ENCODE results near the gene CENPM.
A peak's percentile ranks its signal among the peaks of the same experiment; 100 is the strongest.

The CENPM gene

DNA sequence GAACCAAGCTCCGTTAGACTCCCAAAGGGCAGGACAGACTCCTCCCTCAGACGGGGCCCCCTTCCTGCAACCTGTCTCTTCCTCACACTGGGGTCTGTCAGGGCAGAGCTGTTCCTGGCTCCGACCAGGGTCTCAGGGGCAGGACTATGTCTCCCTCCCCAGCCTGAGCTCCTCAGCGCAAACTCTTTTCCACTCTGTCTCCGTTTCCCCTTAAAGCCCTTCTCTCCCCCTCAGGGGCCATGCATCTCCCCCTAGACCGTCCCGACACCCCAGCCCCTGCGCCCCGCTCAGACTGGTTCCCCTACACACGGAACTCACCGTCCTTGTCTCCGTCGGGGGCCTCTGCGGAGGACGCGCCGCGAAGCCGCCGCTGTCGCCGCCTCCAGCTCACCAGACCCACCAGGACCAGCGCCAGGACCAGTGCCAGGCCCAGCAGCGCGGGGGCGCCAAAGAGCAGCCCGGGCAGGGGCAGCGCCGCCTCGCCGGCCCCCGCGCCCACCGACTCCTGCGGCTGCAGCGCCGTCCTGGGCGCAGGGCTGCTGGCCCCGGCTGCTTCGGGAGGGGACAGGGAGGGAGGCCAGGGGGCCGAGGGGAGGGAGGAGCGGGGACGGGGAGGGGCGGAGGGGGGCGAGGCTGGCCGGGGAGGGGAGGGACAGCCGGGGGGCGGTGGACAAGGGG, 21.0 kb downstream of the CENPM start:
- POLR2A ChIA-PET = interaction anchor here (0.9 to 2.0 kb wide), 3 partner anchors 8 to 14 kb away, joined by 3 to 5 read pairs (median 5); no protein-coding TSS in a partner anchor

DNA sequence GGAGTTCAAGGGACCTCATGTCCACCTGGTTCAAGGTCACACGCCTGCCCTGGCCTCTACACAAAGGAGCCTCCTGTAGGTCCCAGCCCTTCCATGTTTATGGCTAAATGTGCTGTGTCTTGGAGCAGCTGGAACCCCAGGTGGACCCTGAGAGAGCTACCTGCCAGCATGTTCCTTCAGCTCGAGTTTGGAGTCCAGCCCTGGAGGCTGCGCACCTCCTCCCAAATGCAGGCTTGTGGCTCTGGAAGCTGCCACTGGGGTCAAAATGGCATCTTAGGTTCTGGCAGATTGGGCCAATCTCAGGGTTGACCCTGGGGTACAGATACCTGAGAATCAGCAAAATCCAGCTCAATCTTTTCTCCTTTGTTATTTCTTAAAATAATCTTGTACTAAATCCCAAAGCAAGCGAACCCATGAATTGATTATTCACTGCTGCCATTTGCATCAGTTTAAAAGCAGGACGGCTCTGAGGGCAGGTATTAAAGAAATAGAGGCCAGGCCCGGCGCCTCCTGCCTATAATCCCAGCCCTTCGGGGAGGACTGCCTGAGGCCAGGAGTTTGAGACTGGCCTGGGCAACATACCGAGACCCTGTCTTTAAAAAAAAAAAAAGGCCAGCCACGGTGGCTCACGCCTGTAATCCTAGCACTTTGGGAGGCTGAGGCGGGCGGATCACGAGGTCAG, 23.2 kb downstream of the CENPM start:
- no peak overlapping the region for H3K4me3 ChIP-seq (ENCODE audit: control insufficient read depth in 1 of 7, extremely low read depth in 1 of 7, insufficient read depth in 4 of 7, low read depth in 2 of 7, low read length in 6 of 7)
- no peaks in the 10 kb centered on the region for H3K36me3 ChIP-seq (ENCODE audit: control insufficient read depth in 4 of 4, insufficient read depth in 4 of 4, low read length in 3 of 4)
- no peak for DNase-seq
- H3K27ac ChIP-seq (ENCODE audit: insufficient read depth in 1 of 2, low read depth in 1 of 2, low read length in 2 of 2, poor library complexity in 1 of 2, severe bottlenecking in 2 of 2) = no peak overlapping the region
- H3K27me3 ChIP-seq (replicated peaks in 2 of 5; ENCODE audit: control insufficient read depth in 4 of 5, insufficient read depth in 5 of 5, low read length in 4 of 5) = peaks cover 0 to 51% (median 9%) of the 10 kb centered on the region in 5 experiments
- ChIA-PET POLR2A (no interaction called here), CTCF (interaction anchor here (0.9 to 5.0 kb wide), 2 partner anchors 15 to 61 kb away, joined by 3 to 48 read pairs; no protein-coding TSS in a partner anchor)
- 93% methylated on average over 5 of the region's 14 CpGs for WGBS (ENCODE audit: insufficient coverage)
- peaks cover 0 to 35% (median 28%) of the 10 kb centered on the region in 4 experiments for H3K4me1 ChIP-seq (ENCODE audit: control extremely low read depth in 1 of 4, control insufficient read depth in 4 of 4, insufficient read depth in 4 of 4, low read length in 3 of 4)
- H3K9me3 ChIP-seq (ENCODE audit: control extremely low read depth in 1 of 5, control insufficient read depth in 4 of 5, insufficient read depth in 2 of 5, low read depth in 1 of 5, low read length in 4 of 5) = no peaks in the 10 kb centered on the region

More for the DNA sequence above, 21.0 kb downstream of the CENPM start:
- CTCF ChIA-PET = interaction anchor here (0.6 to 5.0 kb wide), 14 partner anchors 8 to 518 kb away, joined by 3 to 48 read pairs (median 4); partner anchors contain the start of gene MEI1
- H3K27ac ChIP-seq (ENCODE audit: insufficient read depth in 1 of 2, low read depth in 1 of 2, low read length in 2 of 2, poor library complexity in 1 of 2, severe bottlenecking in 2 of 2) = no peak overlapping the region
- H3K36me3 ChIP-seq (ENCODE audit: control insufficient read depth in 4 of 4, insufficient read depth in 4 of 4, low read length in 3 of 4) = no peaks in the 10 kb centered on the region
- H3K27me3 ChIP-seq (replicated peaks in 2 of 5; ENCODE audit: control insufficient read depth in 4 of 5, insufficient read depth in 5 of 5, low read length in 4 of 5) = peaks cover 0 to 41% (median 8%) of the 10 kb centered on the region in 5 experiments
- no peaks in the 10 kb centered on the region for H3K9me3 ChIP-seq (ENCODE audit: control extremely low read depth in 1 of 5, control insufficient read depth in 4 of 5, insufficient read depth in 2 of 5, low read depth in 1 of 5, low read length in 4 of 5)
- peak; percentile 57 to 80 (median 79) for DNase-seq
- peaks cover 0 to 17% (median 11%) of the 10 kb centered on the region in 4 experiments for H3K4me1 ChIP-seq (ENCODE audit: control extremely low read depth in 1 of 4, control insufficient read depth in 4 of 4, insufficient read depth in 4 of 4, low read length in 3 of 4)
- 4% methylated on average over 10 of the region's 48 CpGs for WGBS (ENCODE audit: insufficient coverage)
- H3K4me3 ChIP-seq (ENCODE audit: control insufficient read depth in 1 of 7, extremely low read depth in 1 of 7, insufficient read depth in 4 of 7, low read depth in 2 of 7, low read length in 6 of 7) = peak overlapping the region in 5 of 7 experiments; percentile 6 to 63 (median 56)

DNA sequence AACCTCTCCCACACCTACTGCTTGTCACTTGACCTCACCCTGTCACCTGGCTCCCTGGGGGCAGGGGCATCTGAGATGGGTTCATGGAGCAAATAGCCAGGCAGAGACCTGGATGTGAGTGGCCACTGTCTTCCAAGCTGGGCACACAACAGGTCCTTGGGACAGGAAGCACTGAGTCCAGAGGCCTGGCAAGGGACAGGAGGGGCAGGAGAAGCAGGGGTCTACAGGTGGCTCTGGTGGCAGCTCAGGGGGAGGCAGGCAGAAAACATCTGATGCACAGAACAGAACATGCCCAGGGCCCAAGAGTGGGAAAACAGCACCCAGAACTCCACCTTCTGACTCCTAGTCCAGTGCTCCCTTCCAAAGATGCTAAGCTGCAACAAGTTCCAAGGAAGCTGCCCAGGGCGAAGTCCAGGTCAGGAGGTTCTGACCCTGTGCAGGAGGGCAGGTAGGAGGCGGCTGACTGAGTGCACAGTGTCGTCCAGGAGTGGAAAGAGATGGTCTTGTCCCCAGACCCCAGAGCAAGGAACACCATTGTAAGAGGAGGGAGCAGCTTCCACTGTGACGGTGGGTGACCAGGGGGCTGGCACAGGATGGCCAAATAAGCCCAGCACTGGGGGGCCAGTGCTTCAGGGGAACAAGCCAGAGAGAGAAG, 23.9 kb downstream of the CENPM start:
- Histone ChIP-seq H3K4me1 (ENCODE audit: control extremely low read depth in 1 of 4, control insufficient read depth in 4 of 4, insufficient read depth in 4 of 4, low read length in 3 of 4) (peaks cover 0 to 38% (median 31%) of the 10 kb centered on the region in 4 experiments), H3K36me3 (ENCODE audit: control insufficient read depth in 4 of 4, insufficient read depth in 4 of 4, low read length in 3 of 4) (no peaks in the 10 kb centered on the region), H3K4me3 (ENCODE audit: control insufficient read depth in 1 of 7, extremely low read depth in 1 of 7, insufficient read depth in 4 of 7, low read depth in 2 of 7, low read length in 6 of 7) (no peak overlapping the region), H3K27ac (ENCODE audit: insufficient read depth in 1 of 2, low read depth in 1 of 2, low read length in 2 of 2, poor library complexity in 1 of 2, severe bottlenecking in 2 of 2) (no peak overlapping the region), H3K9me3 (ENCODE audit: control extremely low read depth in 1 of 5, control insufficient read depth in 4 of 5, insufficient read depth in 2 of 5, low read depth in 1 of 5, low read length in 4 of 5) (no peaks in the 10 kb centered on the region), H3K27me3 (replicated peaks in 2 of 5; ENCODE audit: control insufficient read depth in 4 of 5, insufficient read depth in 5 of 5, low read length in 4 of 5) (peaks cover 0 to 53% (median 9%) of the 10 kb centered on the region in 5 experiments)
- CTCF ChIA-PET = interaction anchor here (5.0 kb wide), 1 partner anchor 15 kb away, joined by 48 read pairs; no protein-coding TSS in a partner anchor
- DNase-seq = no peak
- POLR2A ChIA-PET = no interaction called here
- WGBS (ENCODE audit: insufficient coverage) = 92% methylated on average over 3 of the region's 4 CpGs

DNA sequence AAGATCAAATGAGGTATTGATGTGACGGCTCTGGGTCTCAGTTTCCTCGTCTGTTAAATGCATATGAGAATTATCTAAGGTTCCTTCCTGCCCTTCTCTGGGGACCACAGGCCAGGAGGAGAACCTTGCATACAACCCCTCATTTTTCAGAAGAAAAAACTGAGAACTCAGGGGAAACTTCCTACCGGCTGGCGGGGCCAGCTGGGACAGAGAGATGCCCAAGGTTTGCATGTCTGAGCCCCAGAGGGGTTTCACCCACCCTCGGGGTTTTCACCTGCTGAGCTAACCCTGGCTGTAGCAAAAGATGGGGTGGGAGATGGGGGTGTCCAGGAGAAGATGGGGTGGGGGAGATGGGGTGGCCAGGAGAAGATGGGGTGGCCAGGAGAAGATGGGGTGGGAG, 24.6 kb downstream of the CENPM start:
- H3K27me3 ChIP-seq (replicated peaks in 2 of 5; ENCODE audit: control insufficient read depth in 4 of 5, insufficient read depth in 5 of 5, low read length in 4 of 5) = peaks cover 0 to 54% (median 11%) of the 10 kb centered on the region in 5 experiments
- no peak overlapping the region for H3K4me3 ChIP-seq (ENCODE audit: control insufficient read depth in 1 of 7, extremely low read depth in 1 of 7, insufficient read depth in 4 of 7, low read depth in 2 of 7, low read length in 6 of 7)
- WGBS (ENCODE audit: insufficient coverage) = 93% methylated on average over 3 of the region's 5 CpGs
- H3K27ac ChIP-seq (ENCODE audit: insufficient read depth in 1 of 2, low read depth in 1 of 2, low read length in 2 of 2, poor library complexity in 1 of 2, severe bottlenecking in 2 of 2) = no peak overlapping the region
- H3K36me3 ChIP-seq (ENCODE audit: control insufficient read depth in 4 of 4, insufficient read depth in 4 of 4, low read length in 3 of 4) = no peaks in the 10 kb centered on the region
- DNase-seq = no peak
- POLR2A ChIA-PET = no interaction called here
- CTCF ChIA-PET = interaction anchor here (5.0 kb wide), 1 partner anchor 16 kb away, joined by 48 read pairs; no protein-coding TSS in a partner anchor
- no peaks in the 10 kb centered on the region for H3K9me3 ChIP-seq (ENCODE audit: control extremely low read depth in 1 of 5, control insufficient read depth in 4 of 5, insufficient read depth in 2 of 5, low read depth in 1 of 5, low read length in 4 of 5)
- peaks cover 0 to 45% (median 37%) of the 10 kb centered on the region in 4 experiments for H3K4me1 ChIP-seq (ENCODE audit: control extremely low read depth in 1 of 4, control insufficient read depth in 4 of 4, insufficient read depth in 4 of 4, low read length in 3 of 4)

DNA sequence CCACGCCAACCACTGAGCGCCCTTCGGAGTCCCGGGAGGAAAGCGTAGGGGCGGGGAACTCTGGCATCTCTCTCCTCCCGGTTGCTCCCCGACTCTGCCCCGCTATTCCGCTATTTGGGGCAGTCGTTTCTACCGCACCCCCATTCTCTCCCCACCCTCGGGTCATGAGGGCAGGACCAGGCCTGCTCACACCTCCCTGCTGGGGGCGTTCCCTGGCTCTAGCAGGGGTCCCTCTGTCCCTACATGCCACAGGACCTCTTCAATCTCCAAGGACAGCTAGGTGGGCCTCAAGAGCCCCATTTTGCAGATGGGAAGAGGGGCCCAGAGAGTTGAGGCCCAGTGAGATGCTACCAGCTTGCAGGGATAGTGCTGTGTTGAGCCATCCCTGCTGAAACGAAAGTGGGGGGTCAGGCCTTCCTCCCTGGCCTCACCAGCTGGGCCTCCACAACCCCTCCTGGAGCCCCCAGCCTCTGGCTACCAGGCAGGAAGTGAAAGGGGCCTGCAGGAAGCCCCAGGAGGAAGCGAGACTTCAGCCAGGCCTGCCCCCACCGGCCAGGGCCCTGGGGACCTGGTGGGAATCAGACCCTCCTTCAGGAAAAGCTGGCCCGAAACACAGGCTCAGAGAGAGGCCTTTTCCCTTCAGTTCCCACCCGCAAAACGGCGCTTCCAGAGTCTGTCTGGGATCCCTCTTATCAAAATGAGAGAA, 26.5 kb downstream of the CENPM start:
- H3K27me3 ChIP-seq (replicated peaks in 2 of 5; ENCODE audit: control insufficient read depth in 4 of 5, insufficient read depth in 5 of 5, low read length in 4 of 5) = peaks cover 0 to 58% (median 16%) of the 10 kb centered on the region in 5 experiments
- no peaks in the 10 kb centered on the region for H3K36me3 ChIP-seq (ENCODE audit: control insufficient read depth in 4 of 4, insufficient read depth in 4 of 4, low read length in 3 of 4)
- 30% methylated on average over 17 of the region's 21 CpGs for WGBS (ENCODE audit: insufficient coverage)
- POLR2A ChIA-PET = interaction anchor here (0.6 kb wide), 1 partner anchor 120 kb away, joined by 3 read pairs; no protein-coding TSS in a partner anchor
- no peaks in the 10 kb centered on the region for H3K9me3 ChIP-seq (ENCODE audit: control extremely low read depth in 1 of 5, control insufficient read depth in 4 of 5, insufficient read depth in 2 of 5, low read depth in 1 of 5, low read length in 4 of 5)
- H3K4me3 ChIP-seq (ENCODE audit: control insufficient read depth in 1 of 7, extremely low read depth in 1 of 7, insufficient read depth in 4 of 7, low read depth in 2 of 7, low read length in 6 of 7) = peak overlapping the region in 3 of 7 experiments; percentile 36 to 76 (median 48)
- DNase-seq = no peak
- H3K27ac ChIP-seq (ENCODE audit: insufficient read depth in 1 of 2, low read depth in 1 of 2, low read length in 2 of 2, poor library complexity in 1 of 2, severe bottlenecking in 2 of 2) = no peak overlapping the region
- CTCF ChIA-PET = interaction anchor here (1.2 to 2.0 kb wide), 3 partner anchors 17 to 34 kb away, joined by 3 to 6 read pairs (median 4); no protein-coding TSS in a partner anchor
- peaks cover 0 to 35% (median 27%) of the 10 kb centered on the region in 4 experiments for H3K4me1 ChIP-seq (ENCODE audit: control extremely low read depth in 1 of 4, control insufficient read depth in 4 of 4, insufficient read depth in 4 of 4, low read length in 3 of 4)

DNA sequence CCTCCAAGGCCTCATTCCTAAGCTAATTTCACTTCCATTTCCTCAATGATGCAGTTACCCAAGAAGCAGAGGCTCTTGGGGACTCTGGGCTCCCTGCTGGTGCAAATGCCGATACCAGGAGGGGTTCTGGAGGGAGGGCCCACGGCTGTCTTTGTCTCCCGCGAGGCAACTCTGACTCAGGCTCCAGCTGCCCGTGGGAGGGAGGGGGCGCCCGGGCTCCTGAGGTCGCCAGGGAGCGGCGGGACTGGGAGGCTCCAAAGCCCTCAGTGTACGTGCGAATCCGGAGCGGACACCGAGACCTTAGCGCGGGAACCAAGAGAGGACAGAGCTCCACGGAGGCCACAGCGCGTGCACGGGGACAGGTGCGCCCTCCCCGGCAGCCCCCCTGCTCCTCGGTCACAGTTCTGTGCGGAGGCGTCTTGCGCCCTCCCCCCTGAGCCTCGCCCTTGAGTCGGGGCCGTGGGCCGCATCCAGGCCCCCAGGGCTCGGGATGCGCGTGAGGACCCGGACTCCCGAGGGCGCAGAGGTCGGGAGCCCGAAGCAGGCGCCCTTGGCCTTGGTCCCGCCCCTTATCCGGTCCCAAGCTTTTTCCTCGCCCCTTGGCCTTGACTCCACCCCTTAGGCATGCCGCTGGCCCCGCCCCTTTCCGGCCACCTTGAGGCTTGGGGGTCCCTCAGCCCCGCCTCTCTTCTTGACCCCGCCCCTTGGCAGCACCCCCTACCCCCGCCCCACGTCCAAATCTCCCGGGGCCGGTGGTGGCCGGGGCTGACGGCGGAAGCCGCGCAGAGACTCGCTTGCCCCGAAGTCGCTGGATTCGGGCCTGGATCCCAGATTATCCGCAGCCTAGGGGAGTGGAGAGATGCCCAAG, 27.4 kb downstream of the CENPM start:
- Histone ChIP-seq H3K27me3 (replicated peaks in 2 of 5; ENCODE audit: control insufficient read depth in 4 of 5, insufficient read depth in 5 of 5, low read length in 4 of 5) (peaks cover 0 to 58% (median 19%) of the 10 kb centered on the region in 5 experiments), H3K36me3 (ENCODE audit: control insufficient read depth in 4 of 4, insufficient read depth in 4 of 4, low read length in 3 of 4) (no peaks in the 10 kb centered on the region), H3K4me1 (ENCODE audit: control extremely low read depth in 1 of 4, control insufficient read depth in 4 of 4, insufficient read depth in 4 of 4, low read length in 3 of 4) (peaks cover 0 to 41% (median 34%) of the 10 kb centered on the region in 4 experiments), H3K4me3 (ENCODE audit: control insufficient read depth in 1 of 7, extremely low read depth in 1 of 7, insufficient read depth in 4 of 7, low read depth in 2 of 7, low read length in 6 of 7) (peak overlapping the region; percentile 2 to 76 (median 51)), H3K27ac (ENCODE audit: insufficient read depth in 1 of 2, low read depth in 1 of 2, low read length in 2 of 2, poor library complexity in 1 of 2, severe bottlenecking in 2 of 2) (no peak overlapping the region), H3K9me3 (ENCODE audit: control extremely low read depth in 1 of 5, control insufficient read depth in 4 of 5, insufficient read depth in 2 of 5, low read depth in 1 of 5, low read length in 4 of 5) (no peaks in the 10 kb centered on the region)
- CTCF ChIA-PET = interaction anchor here (0.8 to 2.0 kb wide), 4 partner anchors 9 to 223 kb away, joined by 3 to 6 read pairs (median 4); no protein-coding TSS in a partner anchor
- peak; percentile 61 to 63 (median 62) for DNase-seq
- POLR2A ChIA-PET = no interaction called here
- WGBS (ENCODE audit: insufficient coverage) = under 1% methylated on average over 38 of the region's 62 CpGs
